GM12873 (cell line): ENCODE results near the gene MLF2.

Source experiments
- CTCF ChIP-seq: IDR thresholded peaks from 2 replicates; pipeline ENCODE4 v1.5.1; 2012; ENCODE audit warnings: low read depth, mild to moderate bottlenecking, moderate library complexity, low read length, control low read depth; ENCODE audit not compliant: insufficient read depth; ENCODE audit errors: missing control alignments

The MLF2 gene

GRCh38 chr12:6747216-6747615 lies 5.7 kb downstream of the MLF2 start:
- TF ChIP-seq CTCF: no peak

DNA sequence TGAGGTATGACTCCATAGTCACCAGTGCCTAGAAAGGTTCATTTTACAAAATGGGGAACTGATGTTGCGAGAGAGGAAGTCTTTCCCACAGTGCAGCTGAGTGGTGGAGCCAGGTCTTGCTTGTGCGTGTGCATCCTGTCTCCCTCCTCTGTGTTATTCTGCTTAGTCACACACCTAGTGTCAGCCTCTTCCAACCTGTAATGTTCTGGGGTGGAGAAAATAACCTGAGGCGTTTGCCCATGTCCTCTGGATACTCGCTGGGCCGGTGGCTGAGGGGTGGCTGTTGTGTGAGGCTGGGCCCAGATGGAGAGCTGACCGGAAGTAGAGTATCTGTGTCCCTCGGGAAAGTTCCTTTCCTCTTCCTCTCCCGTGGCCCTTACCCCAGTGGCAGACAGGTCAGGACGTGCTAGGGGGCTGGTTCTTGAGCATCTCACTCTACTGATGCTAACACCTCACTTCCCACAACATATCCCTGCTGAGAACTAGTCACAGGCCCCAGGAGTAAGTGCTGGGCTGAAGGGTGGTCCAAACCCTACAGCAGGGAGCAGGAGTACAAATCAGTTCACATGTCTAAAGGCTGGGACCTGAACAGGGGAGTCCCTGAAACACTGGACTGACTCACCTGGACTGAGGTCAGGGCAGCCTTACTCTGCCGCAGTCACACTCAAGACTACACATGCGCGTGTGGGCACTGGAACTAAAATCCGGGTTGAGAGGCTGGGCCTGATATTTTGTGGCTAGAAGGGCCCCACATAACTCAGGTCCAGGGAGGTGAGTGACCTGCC lies 7.0 kb downstream of the MLF2 start:
- TF ChIP-seq CTCF: no peak

DNA sequence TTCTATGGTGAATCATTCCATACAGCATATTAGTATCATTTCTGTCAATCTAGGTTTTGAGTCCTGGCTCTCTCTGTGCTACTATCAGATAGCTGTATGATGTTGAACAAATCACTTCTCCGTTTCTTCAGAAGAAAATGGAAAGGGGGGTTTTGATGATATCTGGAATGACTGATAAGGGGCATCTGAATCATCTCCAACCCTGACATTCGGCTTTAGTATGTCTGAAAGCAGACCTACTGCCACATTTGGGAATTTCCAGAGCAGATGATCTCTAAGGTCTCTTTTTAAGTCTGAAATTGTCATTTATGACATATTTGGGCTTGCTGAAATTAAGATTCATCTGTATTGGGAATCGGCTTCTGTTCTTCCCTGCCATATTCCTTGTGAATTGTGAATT lies 10.1 kb downstream of the MLF2 start:
- no peak for TF ChIP-seq CTCF

DNA sequence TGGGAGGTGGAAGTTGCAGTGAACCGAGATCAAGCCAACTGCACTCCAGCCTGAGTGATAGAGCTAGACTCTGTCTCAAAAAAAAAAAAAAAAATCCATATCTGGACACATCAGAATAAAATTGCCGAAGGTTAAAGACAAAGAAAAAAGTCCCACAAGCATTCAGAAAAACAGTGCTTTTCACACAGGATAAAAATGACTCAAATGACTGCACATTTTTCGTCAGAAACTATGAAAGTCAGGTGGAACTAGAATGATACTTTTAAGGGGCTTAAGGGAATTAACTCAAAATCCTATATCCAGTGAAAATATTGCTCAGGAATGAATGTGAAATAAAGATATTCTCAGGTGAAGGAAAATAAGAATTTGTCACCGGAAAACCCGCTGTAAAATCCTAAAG lies 16.2 kb downstream of the MLF2 start:
- no peak for TF ChIP-seq CTCF

DNA sequence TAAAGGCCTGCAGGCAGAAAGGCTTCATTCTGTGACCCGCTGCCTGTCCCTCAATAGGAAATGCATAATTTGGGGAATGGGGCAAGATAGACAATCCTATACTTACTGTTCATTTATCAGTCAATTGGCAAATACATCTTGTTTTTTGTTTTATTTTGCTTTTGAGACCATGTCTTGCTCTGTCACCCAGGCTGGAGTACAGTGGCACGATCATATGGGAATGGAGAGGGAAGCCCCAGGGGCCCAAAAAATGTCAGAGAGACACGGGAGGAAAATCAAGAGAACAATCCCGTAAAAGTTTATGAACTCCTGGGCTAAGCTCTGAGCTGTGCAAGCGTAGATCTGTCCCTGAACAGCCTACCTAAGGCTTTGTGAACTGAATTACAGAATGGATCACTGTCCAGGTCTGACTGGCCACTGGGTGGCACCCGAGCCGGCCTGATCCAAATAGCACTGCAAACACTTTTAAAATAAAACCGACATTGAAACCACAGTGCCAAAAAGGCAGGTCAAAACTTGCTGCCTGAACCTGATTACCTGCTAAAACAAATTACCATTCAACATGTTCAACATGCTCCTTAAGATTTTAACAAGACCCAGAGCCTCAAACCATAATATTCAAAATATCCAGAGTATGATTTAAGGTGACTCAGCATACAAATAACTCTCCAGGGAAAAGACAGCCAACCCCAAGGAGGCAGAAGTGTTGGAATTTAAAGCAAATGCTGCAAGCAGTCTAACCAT lies 17.3 kb downstream of the MLF2 start:
- TF ChIP-seq CTCF: peak; percentile 55

- no peak for TF ChIP-seq CTCF
Measured at GRCh38 chr12:6734506-6735387, 18.2 kb downstream of the MLF2 start.

DNA sequence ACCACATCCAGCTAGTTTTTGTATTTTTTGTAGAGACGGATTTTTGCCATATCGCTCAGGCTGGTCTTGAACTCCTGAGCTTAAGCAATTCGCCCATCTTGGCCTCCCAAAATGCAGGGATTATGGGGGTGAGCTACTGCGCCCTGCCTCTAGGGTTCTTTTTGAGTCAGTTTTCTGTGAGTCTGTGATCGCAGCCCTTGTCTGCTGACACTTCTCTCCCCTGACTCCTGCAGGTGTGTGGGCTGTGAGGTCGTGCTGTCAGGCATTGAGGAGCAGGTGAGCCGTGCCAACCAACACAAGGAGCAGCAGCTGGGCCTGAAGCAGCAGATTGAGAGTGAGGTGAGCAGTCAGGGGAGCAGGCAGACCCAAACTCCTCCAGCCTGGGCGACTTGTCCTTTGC lies 22.8 kb downstream of the MLF2 start:
- peak; percentile 18 for TF ChIP-seq CTCF
